Stimulated activated CD4-positive, alpha-beta T cell treated with anti-CD3 and anti-CD28 coated beads, Interleukin-2, amount 100 ng/mL, for 4 hours (primary cell): ENCODE results near the gene SSX2IP.

Experiments used
- DNase-seq: peaks from one replicate; pipeline ENCODE4 v3.0.0-alpha.2; 2020; ENCODE audit warnings: low read depth

Gene SSX2IP

GRCh38 chr1:84711121-84711520, 20.9 kb upstream of the SSX2IP start:
- DNase-seq: no peak

- DNase-seq: no peak
Measured at GRCh38 chr1:84709131-84709530, 18.9 kb upstream of the SSX2IP start.

- DNase-seq: no peak
Measured at GRCh38 chr1:84708031-84708430, 17.8 kb upstream of the SSX2IP start.

DNA sequence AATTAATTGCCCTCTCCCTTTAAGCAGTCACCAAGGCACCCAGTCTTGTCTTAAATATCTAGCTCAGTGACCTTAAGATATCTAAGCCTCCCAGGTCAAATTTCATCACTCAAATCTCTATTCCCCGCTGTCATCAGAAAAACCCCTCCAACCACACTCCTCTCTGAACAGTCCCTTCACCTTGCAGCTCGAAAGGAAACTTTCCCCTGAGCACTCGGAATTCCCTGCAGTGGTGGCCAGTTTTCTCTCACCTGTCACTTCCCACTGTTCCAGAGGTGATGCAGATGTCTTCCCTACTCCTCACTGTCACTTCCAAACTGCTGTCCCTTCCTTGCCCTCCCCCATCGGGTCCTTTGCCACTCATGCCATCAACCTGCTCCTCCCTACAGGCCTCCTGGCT, 15.3 kb upstream of the SSX2IP start:
- DNase-seq: no peak

GRCh38 chr1:84704872-84705417, 14.7 kb upstream of the SSX2IP start:
- no peak for DNase-seq

- no peak for DNase-seq
Measured at GRCh38 chr1:84703431-84703830, 13.2 kb upstream of the SSX2IP start.

- no peak for DNase-seq
Measured at GRCh38 chr1:84702143-84702542, 11.9 kb upstream of the SSX2IP start.

DNA sequence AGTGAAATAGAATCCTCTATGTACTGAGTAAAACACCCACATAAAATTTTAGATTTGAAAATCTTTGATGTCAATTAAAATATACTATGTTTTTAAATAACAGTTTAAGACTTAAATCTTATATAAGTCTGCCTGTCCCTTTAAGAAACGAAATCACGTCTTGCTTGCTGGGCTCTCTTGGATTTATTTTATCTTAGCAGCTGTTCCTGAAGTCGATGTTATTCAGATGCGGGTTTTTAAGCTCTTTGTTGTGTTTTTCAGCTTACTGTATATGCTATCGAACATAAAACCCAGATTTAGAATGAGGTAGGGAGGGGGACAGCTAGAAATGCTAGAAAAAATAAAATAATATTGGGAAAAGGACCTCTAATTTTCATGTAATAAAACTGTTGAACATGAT, 11.1 kb upstream of the SSX2IP start:
- DNase-seq: no peak

GRCh38 chr1:84700070-84700469, 9.8 kb upstream of the SSX2IP start:
- no peak for DNase-seq

- no peak for DNase-seq
Measured at GRCh38 chr1:84698151-84699110, 8.2 kb upstream of the SSX2IP start.

GRCh38 chr1:84693785-84694184, 3.5 kb upstream of the SSX2IP start:
- DNase-seq: no peak

GRCh38 chr1:84693005-84693404, 2.7 kb upstream of the SSX2IP start:
- no peak for DNase-seq

GRCh38 chr1:84692391-84692790, 2.1 kb upstream of the SSX2IP start:
- no peak for DNase-seq

- DNase-seq: no peak
Measured at GRCh38 chr1:84691122-84691783, 992 bp upstream of the SSX2IP start.

DNA sequence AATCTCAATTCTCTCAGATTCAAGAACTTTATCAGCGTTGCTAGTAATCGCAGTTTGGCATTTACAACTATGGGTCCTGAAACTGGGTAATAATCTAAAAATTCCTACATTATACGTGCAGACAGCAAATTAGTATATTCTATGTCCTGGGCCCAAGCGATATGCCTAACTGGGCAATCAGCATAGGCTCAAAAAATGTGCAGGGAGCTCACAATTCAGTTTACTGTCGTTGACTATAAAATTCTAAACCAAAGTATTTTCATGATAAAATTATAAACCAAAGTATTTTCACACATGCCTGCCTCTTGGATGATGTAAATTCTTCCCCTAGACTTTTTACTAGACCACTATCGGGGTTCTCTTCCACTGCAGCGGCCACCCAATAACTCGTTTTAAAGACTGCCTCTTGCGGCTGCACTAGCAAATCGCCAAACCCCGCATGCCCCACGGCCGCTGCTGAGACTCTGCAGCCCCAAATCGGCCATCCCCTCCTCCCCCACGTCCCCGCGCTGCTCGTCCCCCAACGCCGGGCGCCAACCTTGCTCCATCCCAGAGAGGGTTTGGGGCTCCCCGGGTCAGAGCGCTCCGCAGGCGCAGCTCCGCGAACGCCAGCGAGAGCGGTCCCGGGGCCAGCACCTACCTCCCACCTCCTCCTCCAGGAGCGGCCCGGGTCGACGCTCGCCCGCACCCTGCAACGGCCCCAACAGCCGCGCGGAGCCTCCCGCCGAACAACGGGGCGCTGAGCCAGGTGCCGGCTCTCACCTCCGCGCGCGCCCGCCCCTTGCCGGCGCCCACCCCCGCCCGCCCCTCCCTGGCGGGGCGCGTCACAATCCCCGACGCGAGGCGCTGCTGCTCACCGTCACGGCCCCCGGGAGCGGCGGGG, 506 bp downstream of the SSX2IP start:
- DNase-seq: no peak

DNA sequence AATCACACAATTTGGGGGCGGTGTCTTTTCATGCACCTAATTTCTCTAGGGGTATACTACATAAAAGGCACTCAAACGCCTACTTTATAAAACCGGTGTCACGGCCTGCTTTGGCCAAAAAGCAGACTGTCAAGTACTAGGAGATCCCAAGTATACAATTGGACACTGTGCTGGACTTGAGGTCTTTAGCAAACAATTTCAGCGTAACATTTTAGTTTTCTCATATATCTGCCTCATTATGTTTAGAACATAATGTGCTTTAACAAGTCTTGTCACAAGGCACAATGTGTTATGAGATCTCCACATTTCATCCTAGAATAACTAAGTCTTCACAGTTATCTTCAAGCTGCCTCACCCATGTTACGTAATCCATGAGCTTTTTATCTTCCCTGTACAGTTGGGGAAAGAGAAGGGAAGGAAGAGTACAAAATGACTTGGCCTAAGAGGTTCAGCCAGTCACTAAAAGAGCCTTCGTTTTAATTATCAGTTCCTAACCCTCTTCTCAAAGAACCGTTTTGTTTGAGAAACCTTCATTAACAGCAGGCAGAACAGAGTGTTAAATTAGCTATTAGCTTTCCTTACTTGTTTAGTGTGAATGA, 1.7 kb downstream of the SSX2IP start:
- no peak for DNase-seq

DNA sequence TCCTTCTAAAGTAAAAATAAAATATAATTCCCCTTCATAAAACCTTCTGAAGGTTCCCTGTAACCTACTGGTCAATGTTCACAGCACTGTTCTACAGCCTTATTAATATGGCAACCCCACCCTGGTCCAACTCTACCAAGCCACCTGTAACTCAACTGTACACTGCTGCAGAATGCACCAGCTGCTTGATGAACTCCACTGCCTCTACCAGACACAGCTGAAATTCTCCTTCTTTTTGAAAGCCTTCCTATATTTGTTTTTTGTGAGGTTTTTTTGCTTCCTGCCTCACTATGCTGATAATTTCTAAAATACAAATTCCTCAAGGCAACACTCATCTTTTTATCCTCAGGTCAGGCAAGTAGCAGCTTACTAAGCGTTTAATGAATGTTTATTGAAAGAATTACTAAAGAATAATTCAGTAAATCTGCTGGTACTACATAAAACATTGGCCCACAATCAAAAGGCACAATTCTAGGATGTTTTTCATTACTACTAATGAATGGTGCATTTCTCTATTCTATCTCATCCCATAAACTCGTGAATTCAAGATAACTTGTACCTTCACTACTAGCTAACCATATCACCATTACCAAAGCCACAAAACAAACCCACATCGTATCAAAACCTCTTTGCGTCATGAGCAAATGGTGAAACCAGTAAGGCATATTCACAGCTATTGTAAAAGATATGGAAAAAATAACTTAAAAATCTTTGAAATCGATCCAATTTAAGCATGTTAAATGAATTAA, 2.4 kb downstream of the SSX2IP start:
- DNase-seq: no peak

DNA sequence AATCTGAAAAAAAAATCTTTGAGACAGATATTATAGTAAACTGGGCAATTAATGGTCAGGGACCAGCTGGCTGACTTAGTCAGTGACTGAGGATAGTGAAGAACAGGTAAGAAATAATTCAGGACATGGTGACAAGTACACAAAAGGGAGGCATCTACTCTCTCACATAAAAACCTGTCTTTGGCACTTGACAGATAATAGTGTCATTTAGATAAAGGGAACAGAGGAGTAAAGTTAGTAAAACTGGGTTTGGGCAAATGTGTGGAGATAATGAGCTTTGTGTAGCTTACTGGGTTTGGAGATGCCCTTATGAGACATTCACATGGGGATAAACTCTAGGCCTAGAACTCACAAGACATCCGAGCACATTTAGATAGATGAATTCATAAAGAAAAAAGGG, 4.0 kb downstream of the SSX2IP start:
- no peak for DNase-seq

DNA sequence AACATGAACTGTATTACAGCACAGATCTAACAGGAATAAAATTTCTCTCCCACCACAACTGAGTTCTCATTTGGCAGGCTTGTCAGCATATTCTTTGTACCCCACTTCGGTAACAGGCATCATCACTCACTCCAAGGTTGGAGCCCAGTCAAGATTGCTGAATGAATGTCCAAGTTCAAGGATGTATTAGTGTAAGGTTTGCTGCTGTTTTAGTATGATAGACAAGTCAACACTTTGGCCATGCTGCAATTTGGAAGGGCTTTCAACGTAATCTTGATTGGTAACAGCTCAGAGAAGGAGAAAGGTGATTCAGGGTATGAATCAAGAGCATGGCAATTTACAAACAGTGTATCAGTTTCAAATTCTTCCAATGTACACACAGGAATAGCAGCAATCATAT, 6.8 kb downstream of the SSX2IP start:
- no peak for DNase-seq

GRCh38 chr1:84682047-84682446, 8.2 kb downstream of the SSX2IP start:
- no peak for DNase-seq
